Eye (tissue), 1 donor: ENCODE data around the gene RORC.
"Not testable (repeated sequence)": the region's sequence is repeated elsewhere in the genome, so short reads cannot be mapped to it uniquely, and the experiment has no call there.

ENCODE experiments used
- DNase-seq: peaks from one replicate; pipeline ENCODE4 v3.0.0-alpha.2; 2015

The RORC gene

GRCh38 chr1:151769270-151769669, 62.3 kb downstream of the RORC start:
- not testable (repeated sequence) for DNase-seq

DNA sequence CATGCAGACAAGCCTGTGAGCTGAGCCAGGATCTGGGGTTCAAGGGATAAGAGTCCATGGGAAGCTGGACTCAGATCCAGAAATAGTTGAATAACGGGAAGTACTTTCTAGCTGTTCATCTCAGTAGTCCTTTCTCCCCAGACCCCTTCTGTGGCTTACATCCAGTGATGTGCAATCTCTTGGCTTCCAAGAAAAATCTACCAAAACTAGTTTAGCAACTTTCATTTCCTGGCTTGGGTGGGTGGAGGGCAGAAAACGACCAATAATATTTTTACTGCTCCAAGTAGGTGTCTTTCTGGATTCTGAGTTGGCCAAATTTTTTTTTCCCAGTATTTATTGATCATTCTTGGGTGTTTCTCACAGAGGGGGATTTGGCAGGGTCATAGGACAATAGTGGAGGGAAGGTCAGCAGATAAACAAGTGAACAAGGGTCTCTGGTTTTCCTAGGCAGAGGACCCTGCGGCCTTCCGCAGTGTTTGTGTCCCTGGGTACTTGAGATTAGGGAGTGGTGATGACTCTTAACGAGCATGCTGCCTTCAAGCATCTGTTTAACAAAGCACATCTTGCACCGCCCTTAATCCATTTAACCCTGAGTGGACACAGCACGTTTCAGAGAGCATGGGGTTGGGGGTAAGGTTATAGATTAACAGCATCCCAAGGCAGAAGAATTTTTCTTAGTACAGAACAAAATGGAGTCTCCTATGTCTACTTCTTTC, 63.1 kb downstream of the RORC start:
- DNase-seq = not testable (repeated sequence)

- no peak for DNase-seq
Measured at GRCh38 chr1:151763990-151764389, 67.6 kb downstream of the RORC start.

- peak; percentile 91 for DNase-seq
Measured at GRCh38 chr1:151762941-151763921, 68.4 kb downstream of the RORC start, which contains the start of gene MRPL9. Gene MRPL9 (minus strand): TSS chr1:151763496. CDS start chr1:151763479, 17 bp downstream.

GRCh38 chr1:151760597-151761385, 70.8 kb downstream of the RORC start:
- DNase-seq = no peak

- DNase-seq = no peak
Measured at GRCh38 chr1:151759241-151759640, 72.4 kb downstream of the RORC start.

- no peak for DNase-seq
Measured at GRCh38 chr1:151756291-151756690, 75.3 kb downstream of the RORC start.
